NCI-H510A treated with DMSO at 0.1 percent for 48 hours (cell line): ENCODE measurements around the gene FAM216B.

Experiments used
- DNase-seq: peaks from one replicate; lab custom pipeline; 2025; lab: John Stamatoyannopoulos, UW

The FAM216B gene

GRCh38 chr13:42836930-42837690, 55.7 kb downstream of the FAM216B start:
- peak; percentile 0 for DNase-seq
